ENCODE measurements around the gene UNC45A.

The UNC45A gene

DNA sequence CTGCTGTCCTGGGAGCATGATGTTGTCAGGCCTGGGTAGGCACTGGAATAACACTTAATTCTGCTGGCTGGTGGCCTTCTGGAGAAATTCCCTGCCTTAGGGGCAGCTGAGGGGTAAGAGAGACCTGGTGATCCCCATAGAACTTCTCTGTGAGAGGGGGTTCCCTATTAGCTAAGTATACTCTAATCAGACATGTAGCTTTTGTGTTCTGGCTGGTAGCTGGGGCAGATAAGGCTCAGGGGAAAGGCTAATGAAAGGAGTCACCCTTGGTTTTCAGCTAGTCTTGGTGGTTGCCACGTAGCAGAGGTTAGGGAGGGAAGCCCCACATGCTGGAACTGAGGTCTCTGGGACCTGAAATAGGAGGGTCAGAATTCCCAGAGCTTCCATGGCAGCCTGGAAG is 1.8 kb upstream of the UNC45A start:
- TF ChIP-seq, protein P1, sequence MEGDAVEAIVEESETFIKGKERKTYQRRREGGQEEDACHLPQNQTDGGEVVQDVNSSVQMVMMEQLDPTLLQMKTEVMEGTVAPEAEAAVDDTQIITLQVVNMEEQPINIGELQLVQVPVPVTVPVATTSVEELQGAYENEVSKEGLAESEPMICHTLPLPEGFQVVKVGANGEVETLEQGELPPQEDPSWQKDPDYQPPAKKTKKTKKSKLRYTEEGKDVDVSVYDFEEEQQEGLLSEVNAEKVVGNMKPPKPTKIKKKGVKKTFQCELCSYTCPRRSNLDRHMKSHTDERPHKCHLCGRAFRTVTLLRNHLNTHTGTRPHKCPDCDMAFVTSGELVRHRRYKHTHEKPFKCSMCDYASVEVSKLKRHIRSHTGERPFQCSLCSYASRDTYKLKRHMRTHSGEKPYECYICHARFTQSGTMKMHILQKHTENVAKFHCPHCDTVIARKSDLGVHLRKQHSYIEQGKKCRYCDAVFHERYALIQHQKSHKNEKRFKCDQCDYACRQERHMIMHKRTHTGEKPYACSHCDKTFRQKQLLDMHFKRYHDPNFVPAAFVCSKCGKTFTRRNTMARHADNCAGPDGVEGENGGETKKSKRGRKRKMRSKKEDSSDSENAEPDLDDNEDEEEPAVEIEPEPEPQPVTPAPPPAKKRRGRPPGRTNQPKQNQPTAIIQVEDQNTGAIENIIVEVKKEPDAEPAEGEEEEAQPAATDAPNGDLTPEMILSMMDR (IDR thresholded peaks at IDR 0.05), result no peak
- no peak overlapping the region for H3K4me3 ChIP-seq
- peaks cover 0 to 57% (median 41%) of the 10 kb centered on the region in 4 donors for H3K4me1 ChIP-seq
- H3K36me3 ChIP-seq, result peaks cover 0 to 19% (median 6%) of the 10 kb centered on the region in 3 donors
- no peaks in the 10 kb centered on the region for H3K27me3 ChIP-seq
- intact Hi-C loops (cut with DNase I; ENCODE audit: low total_unique reads), result loop anchor here (5.0 to 10.0 kb wide), 2 partner anchors 61 to 332 kb away; no protein-coding TSS in a partner anchor
- H3K27ac ChIP-seq, result peak overlapping the region in 1 of 2 donors; percentile 96
- H3K9me3 ChIP-seq, result no peaks in the 10 kb centered on the region
- DNase-seq, result no peak

DNA sequence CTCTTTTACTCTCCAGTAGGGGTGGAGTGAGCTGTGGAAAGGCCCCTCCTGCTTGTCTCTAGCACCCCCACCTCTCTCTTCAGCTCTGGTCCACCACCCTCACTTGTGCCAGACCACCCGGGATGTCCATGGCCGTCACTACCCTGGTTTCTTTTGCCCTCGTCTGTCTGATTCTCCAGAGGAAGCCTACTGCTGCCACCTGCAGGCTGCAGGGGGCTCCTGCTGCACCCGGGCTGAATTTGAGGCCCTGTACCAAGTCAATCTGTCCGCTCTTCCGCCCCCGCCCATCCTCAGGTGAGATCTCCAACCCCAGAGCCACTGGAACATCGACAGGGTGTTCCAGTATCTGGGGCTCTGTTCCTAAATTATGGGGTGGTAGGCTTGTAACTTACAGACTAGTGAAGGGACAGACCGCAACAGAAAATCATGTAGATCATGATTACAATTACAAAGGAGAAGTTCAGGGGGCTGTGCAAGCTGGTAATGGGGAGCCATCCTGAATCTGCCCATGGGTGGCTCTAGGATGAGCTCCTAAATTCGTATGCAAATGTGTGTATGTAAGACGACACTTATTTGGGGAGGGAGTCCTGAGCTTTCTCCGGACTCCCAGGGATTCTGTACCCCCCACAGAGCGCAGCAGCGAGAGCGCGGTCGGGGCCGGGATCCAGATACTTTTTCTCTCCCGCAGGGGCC is 683 bp upstream of the UNC45A start:
- peak; percentile 82 to 92 for DNase-seq
- Histone ChIP-seq H3K4me3 (peak overlapping the region; percentile 65 to 91), H3K9me3 (no peaks in the 10 kb centered on the region), H3K36me3 (peaks cover 5 to 30% (median 11%) of the 10 kb centered on the region in 3 donors), H3K27ac (peak overlapping the region; percentile 82 to 90), H3K4me1 (peaks cover 0 to 52% (median 41%) of the 10 kb centered on the region in 4 donors), H3K27me3 (no peaks in the 10 kb centered on the region)
- intact Hi-C loops (cut with DNase I; ENCODE audit: low total_unique reads), result loop anchor here (5.0 to 10.0 kb wide), 2 partner anchors 62 to 330 kb away; no protein-coding TSS in a partner anchor
- TF ChIP-seq, protein P1 (IDR thresholded peaks at IDR 0.05), result peak; percentile 72 to 89

DNA sequence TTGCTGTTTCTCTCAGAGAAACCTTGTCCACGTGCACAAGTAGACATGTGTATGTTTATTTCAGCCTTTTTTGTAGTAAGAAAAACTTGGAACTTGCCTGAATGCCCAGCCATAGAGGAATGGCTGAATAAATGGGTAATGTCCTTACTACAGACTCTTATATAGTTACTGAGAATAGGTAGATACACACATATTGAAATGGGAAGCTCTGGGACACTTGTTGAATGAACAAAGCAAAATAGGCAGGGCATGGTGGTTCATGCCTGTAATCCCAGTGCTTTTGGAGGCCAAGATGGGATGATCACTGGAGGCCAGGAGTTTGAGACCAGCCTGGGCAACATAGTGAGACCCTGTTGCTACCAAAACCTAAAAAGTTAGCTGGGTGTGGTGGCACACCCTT is 1.7 kb downstream of the UNC45A start:
- H3K4me3 ChIP-seq, result no peak overlapping the region
- H3K4me1 ChIP-seq, result peaks cover 0 to 36% (median 30%) of the 10 kb centered on the region in 4 donors
- no peak overlapping the region for H3K27ac ChIP-seq
- intact Hi-C loops (cut with DNase I; ENCODE audit: low total_unique reads), result loop anchor here (10.0 kb wide), 1 partner anchor 328 kb away; no protein-coding TSS in a partner anchor
- peaks cover 29 to 54% (median 36%) of the 10 kb centered on the region in 3 donors for H3K36me3 ChIP-seq
- no peaks in the 10 kb centered on the region for H3K27me3 ChIP-seq
- no peak for DNase-seq
- TF ChIP-seq, protein P1 (IDR thresholded peaks at IDR 0.05), result no peak
- H3K9me3 ChIP-seq, result no peaks in the 10 kb centered on the region

DNA sequence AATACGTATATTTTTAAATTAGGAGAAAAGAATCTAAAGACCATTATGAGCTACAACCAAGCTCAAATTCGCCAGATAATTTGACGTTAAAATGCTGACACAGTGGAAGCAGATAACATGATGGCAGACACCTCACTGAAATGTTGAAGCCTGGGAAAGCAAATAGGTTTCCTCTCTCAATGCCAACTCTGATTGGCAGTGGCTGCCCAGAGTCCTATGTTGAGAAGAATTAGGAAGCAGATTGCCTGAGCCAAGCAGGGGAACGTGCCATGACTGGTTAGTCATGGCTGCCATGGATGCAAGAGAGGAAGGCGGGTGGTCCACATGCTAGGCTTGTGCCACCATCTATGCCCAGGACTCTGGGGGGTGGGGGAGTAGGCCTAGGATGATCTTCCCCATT is 3.2 kb downstream of the UNC45A start:
- Histone ChIP-seq H3K4me1 (peaks cover 0 to 27% (median 25%) of the 10 kb centered on the region in 4 donors), H3K27me3 (no peaks in the 10 kb centered on the region), H3K9me3 (no peaks in the 10 kb centered on the region), H3K36me3 (peaks cover 43 to 69% (median 50%) of the 10 kb centered on the region in 3 donors), H3K27ac (no peak overlapping the region), H3K4me3 (no peak overlapping the region)
- TF ChIP-seq, protein P1 (IDR thresholded peaks at IDR 0.05), result no peak
- intact Hi-C loops (cut with DNase I; ENCODE audit: low total_unique reads), result loop anchor here (10.0 kb wide), 1 partner anchor 327 kb away; no protein-coding TSS in a partner anchor
- no peak for DNase-seq

DNA sequence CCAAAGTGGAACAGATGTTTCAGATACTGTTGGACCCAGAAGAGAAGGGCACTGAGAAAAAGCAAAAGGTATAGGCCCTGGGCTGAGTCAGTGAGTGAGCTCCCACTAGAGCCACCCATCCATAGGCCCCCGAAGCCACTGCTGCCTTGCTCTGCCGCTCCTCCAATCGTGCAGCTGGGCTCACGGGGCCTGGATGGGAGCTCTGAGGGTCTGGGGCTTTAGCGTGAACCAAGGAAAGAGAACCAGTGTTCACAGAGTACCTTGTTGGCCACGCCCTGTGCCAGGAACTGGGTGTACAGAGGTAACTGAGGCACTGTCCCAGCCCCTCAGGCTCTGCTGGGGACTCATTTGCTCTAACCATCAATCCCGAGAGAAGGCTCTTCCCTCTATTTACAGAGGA is 4.7 kb downstream of the UNC45A start:
- no peaks in the 10 kb centered on the region for H3K27me3 ChIP-seq
- H3K9me3 ChIP-seq, result no peaks in the 10 kb centered on the region
- H3K36me3 ChIP-seq, result peaks cover 58 to 84% (median 65%) of the 10 kb centered on the region in 3 donors
- DNase-seq, result no peak
- intact Hi-C loops (cut with DNase I; ENCODE audit: low total_unique reads), result loop anchor here (10.0 kb wide), 1 partner anchor 325 kb away; no protein-coding TSS in a partner anchor
- no peak overlapping the region for H3K4me3 ChIP-seq
- no peak overlapping the region for H3K27ac ChIP-seq
- TF ChIP-seq, protein P1 (IDR thresholded peaks at IDR 0.05), result no peak
- peaks cover 0 to 17% (median 15%) of the 10 kb centered on the region in 4 donors for H3K4me1 ChIP-seq

Measured in tibial artery (tissue), 4 donors.